HG02642 (cell line): ENCODE measurements around the gene SPEN.
A peak's percentile ranks its signal among the peaks of the same experiment; 100 is the strongest.
"Not testable (repeated sequence)": the region's sequence is repeated elsewhere in the genome, so short reads cannot be mapped to it uniquely, and the experiment has no call there.

Experiments
- ATAC-seq: cut with Tn5 transposase; IDR thresholded peaks from one replicate; pipeline ENCODE4 v1.9.1; 2021; ENCODE audit warnings: mild to moderate bottlenecking; ENCODE audit not compliant: unreplicated experiment, poor library complexity

SPEN gene

GRCh38 chr1:15847100-15847892 lies at the start of gene SPEN:
SPEN (plus strand) TSS chr1:15847707; CDS start chr1:15848068, 361 bp downstream.
- ATAC-seq = peak; percentile 74

GRCh38 chr1:15799004-15799867 lies 48.3 kb upstream of the SPEN start:
- no peak for ATAC-seq

- no peak for ATAC-seq
Measured at GRCh38 chr1:15799928-15800835, 47.3 kb upstream of the SPEN start.

GRCh38 chr1:15802234-15802965 lies 45.1 kb upstream of the SPEN start:
- no peak for ATAC-seq

- ATAC-seq = no peak
Measured at GRCh38 chr1:15803380-15803779, 44.1 kb upstream of the SPEN start.

GRCh38 chr1:15804060-15804459 lies 43.4 kb upstream of the SPEN start:
- ATAC-seq = no peak

- no peak for ATAC-seq
Measured at GRCh38 chr1:15807121-15807520, 40.4 kb upstream of the SPEN start.

GRCh38 chr1:15807549-15807948 lies 40.0 kb upstream of the SPEN start, which contains the start of gene UQCRHL:
UQCRHL (minus strand) TSS chr1:15807649; CDS start chr1:15807649, 0 bp downstream.
- ATAC-seq = not testable (repeated sequence)

- no peak for ATAC-seq
Measured at GRCh38 chr1:15808955-15809354, 38.6 kb upstream of the SPEN start.

GRCh38 chr1:15810073-15810472 lies 37.4 kb upstream of the SPEN start:
- ATAC-seq = no peak

- no peak for ATAC-seq
Measured at GRCh38 chr1:15816674-15817073, 30.8 kb upstream of the SPEN start.

GRCh38 chr1:15820478-15820877 lies 27.0 kb upstream of the SPEN start:
- ATAC-seq = no peak

GRCh38 chr1:15825800-15826199 lies 21.7 kb upstream of the SPEN start:
- ATAC-seq = no peak

- no peak for ATAC-seq
Measured at GRCh38 chr1:15826810-15827507, 20.5 kb upstream of the SPEN start.

- not testable (repeated sequence) for ATAC-seq
Measured at GRCh38 chr1:15827567-15827966, 19.9 kb upstream of the SPEN start.

GRCh38 chr1:15828931-15829330 lies 18.6 kb upstream of the SPEN start:
- not testable (repeated sequence) for ATAC-seq

GRCh38 chr1:15830258-15830657 lies 17.2 kb upstream of the SPEN start:
- ATAC-seq = no peak

- no peak for ATAC-seq
Measured at GRCh38 chr1:15833069-15833679, 14.3 kb upstream of the SPEN start.
